Activated CD8-positive, alpha-beta memory T cell treated with anti-CD3 and anti-CD28 coated beads for 36 hours (primary cell): ENCODE results near the gene EXO1. TPM values are rescaled to one million over a fixed set of nuclear protein-coding genes. Genes with fewer than 3 reads are reported as not detected.

Experiments
- CTCF ChIA-PET: fragments of 350-600 bp; sonication (Branson Sonifier 250); formaldehyde crosslinking; loops from one replicate; lab custom pipeline; 2021; ENCODE audit warnings: antibody characterized with exemption; lab: Charles Lee
- POLR2A ChIA-PET: fragments of 350-600 bp; sonication (Branson Sonifier 250); formaldehyde crosslinking; loops from one replicate; lab custom pipeline; 2021; ENCODE audit warnings: antibody characterized with exemption; lab: Charles Lee
- total RNA-seq, 2 experiments: library from RNA; stranded (reverse); gene quantifications; one replicate each; pipeline ENCODE4 v1.2.3, GENCODE V29; 2021

Gene EXO1
- total RNA-seq, 2 experiments from 2014 or later: 81.1 to 82.9 TPM

DNA sequence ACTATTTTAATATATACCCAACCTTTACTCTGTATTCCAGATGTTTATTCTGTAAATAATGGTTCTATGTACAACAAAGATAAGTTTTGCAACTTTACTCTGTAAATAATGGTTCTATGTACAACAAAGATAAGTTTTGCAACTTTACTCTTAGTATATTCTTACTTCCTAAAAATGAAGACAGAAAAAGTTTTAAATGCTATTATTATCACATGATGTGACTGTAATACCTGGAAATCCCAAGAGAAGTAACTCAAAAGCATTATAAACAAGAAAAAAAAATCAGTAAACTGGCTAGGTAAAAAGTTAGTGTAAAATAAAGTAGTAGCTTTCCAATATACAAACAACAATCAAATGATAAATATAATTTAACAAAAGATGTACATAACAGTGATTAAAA is 18.5 kb upstream of the EXO1 start:
- POLR2A ChIA-PET: no interaction called here

DNA sequence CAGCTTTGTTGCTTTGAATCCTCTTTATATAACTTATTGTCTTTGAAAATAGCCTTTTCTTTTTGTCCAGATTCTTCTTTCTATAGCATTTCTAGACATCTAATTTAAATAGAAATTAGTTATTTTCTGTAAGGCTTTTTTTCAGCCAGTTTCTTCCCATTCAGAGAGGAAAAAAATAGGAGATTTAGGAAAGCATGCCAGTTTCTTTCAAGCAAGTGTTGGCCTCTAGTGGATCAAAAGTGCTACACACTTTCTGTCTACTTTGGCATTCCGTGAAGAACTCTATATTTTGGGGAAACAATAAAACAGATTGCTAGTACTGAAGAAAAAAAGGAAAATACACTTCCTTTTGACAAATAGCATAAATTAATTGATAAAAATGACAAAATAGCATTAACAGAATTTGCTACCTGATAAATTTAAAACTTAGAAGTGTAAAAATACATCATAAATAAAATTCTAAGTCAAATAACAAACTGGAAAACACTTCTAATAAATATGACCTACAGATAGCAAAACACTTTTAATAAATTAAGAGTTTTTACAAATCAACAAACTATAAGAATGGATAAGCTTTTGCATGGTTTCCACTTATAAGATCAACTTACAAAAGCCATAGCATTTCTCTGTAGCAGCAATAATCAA is 13.1 kb upstream of the EXO1 start:
- ChIA-PET CTCF (interaction anchor here (0.5 to 0.6 kb wide), 2 partner anchors 10 to 371 kb away, joined by 3 read pairs; no protein-coding TSS in a partner anchor), POLR2A (no interaction called here)

More for the DNA sequence above, 18.5 kb upstream of the EXO1 start:
- CTCF ChIA-PET: no interaction called here

DNA sequence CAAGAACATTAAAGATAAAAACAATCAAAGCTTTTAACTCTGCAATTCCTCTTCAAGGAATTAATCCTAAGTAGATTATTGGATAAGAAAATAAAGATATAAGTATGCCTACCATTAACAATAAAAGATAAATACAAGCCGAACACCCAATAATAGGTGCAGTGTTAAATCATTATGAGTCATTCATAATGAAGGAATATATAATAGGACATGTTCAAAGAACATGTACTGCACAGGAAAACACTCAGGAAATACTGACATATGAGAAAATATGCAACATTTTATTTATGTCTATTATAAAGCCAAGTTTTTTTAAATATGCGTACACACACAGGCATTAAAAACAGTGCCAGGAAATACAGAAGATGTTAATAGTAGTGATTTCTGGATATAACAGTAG is 11.1 kb upstream of the EXO1 start:
- CTCF ChIA-PET: no interaction called here
- POLR2A ChIA-PET: no interaction called here

DNA sequence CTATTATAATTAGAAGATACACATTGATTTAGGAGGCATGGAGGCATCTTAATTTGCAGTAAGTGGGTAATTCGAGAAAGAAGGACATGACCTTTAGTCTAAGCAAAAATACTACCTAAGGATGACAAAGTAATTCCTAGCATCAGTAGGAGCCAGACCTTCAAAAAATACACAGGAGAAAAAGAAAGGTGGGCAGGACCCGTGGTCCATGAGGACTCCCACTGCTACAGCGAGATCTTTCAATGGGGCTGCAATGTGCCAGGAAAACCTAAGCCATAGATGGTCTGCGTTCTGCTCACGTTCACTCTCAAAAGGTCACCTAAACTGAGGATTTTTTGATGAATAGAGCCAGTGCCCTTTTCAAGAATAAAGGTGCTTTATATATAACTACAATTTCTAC is 10.6 kb upstream of the EXO1 start:
- POLR2A ChIA-PET: no interaction called here

DNA sequence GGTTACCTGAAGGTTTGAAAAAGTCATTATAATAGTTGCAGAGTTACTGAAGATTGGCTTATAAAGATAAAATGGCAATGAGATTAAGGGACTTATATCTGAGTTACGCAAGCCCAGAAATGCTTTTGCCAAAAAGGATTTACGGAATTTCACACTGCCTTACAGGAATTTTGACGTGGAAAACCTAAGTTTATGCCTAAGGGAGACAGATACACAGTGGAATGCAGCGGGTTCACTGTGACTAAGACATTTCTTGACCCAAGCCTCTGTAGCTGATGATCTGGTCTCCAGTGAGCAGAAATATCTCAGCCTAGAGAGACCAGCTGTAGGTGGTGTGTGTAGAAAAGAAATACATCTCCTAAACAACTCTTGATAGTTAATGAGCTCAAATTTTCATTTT is 10.1 kb upstream of the EXO1 start:
- ChIA-PET POLR2A (no interaction called here), CTCF (no interaction called here)

More for the DNA sequence above, 10.6 kb upstream of the EXO1 start:
- CTCF ChIA-PET: no interaction called here

DNA sequence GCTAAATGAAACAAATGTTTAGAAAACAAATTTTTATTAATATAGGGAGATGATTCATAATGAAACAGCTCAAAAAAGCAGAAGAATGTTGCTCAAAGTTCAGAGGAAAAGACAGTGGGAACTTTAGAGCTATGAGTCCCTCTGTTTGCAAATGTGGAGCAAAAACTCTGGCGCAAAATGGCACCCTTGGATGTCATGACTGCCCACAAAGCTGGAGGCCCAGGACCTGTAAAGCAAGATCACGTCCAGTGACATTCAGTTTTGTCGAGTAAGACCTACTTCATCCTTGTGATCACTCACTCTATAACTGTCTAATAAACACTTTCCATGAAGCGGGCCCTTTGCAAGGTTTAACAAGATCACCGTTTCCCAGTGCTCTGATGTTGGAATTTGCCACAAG is 9.1 kb upstream of the EXO1 start:
- POLR2A ChIA-PET: no interaction called here
- CTCF ChIA-PET: no interaction called here

DNA sequence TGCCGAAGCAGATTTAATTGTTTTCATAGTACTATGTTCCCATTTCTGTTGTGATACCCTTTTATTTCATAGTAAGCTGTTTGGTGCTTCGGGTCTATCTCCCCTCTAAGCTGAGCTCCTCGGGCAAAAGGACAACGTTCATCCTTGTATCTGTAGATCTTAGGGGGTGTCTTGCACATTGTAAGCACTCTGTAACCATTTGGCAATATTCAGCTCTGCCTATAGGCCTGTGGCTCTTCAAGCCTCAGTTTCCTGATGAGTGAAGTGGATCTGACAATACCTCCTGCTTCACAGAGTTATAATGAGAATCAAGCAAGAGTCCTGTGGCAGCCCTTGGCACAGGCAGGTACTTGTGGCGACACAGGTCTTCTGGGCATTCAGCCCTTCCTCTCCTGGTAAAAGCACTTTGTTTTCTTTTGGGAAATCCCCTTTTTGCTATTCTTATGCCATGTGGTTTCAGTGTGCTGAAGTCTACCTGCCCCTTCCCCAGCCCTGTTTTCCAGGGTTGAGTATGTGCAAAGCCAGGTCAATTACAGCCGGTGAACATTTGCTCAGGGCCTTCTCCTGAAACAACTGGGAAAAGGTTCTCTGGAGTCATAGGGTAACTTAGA is 8.5 kb upstream of the EXO1 start:
- CTCF ChIA-PET: no interaction called here
- POLR2A ChIA-PET: no interaction called here

DNA sequence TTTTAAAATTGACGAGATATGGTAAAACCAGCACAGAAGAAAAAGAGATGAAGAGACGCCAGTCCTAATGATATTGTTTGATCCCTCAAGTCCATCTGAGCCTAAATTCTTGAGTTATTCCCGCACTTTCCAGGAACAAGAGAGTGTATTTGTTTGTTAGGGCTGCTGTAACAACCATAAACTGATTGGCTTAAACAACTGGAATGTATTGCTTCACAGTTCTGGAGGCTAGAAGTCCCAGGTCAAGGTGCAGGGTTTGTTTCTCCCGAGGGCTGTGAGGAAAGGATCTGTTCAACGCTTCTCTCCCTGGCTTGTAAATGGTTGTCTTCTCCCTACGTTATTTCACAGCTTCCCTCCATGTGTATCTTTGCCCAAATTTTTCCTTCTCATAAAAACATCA is 7.8 kb upstream of the EXO1 start:
- ChIA-PET CTCF (no interaction called here), POLR2A (no interaction called here)

DNA sequence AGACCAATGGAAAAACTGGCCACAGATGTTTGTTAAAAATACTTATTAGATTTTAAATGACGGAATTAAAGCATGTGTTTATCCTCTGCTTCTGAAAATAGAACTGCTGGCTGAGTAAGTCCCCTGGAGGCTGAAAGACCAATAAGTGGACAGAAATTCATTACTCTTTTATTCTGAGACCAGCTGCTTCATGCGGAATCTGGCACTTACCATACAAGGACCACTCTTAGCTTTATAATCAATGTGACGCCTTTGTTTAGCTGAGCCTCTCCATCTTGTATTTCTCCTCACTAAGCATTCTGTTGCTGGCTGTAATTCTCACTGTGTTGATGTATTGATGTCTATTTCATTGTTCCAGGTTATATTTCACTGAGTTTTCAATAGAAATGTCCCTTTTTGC is 6.3 kb upstream of the EXO1 start:
- ChIA-PET POLR2A (no interaction called here), CTCF (interaction anchor here (1.0 kb wide), 1 partner anchor 16 kb away, joined by 4 read pairs; no protein-coding TSS in a partner anchor)

DNA sequence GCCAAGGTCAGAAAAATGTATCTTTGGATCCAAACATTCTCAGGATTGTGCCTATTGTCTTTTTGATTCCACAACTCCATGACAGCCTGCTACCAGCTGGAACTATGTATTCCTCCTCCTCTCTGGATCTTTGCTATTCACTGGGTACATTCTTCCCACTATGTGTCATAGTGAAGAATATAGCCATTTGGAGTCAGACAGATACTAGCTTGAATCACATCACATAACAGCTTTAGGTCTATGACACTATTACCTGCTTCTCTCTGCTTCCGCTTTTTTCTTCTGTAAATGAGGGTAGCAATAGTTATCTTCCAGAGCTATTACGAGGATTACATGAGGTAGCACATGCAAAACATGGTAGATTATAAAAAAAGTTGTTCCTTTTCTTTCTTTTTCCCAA is 5.4 kb upstream of the EXO1 start:
- POLR2A ChIA-PET: no interaction called here

DNA sequence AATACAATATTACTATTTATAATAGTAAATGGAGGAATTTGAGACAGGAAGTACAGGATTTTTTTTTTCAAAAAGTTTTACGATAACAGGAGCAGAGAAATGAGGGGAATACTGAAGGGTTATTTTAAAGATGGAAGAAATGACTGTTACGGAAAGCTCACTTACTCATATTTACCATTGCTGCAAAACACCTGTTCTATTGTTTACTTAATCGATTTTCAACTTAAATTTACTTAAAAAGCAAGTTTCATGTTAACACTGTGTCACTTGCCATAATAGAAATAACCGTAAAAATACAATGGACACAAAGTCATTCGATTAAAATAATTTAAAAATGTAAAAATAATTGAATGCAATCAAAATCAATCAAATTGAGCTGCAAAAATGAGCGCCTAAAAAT is 3.4 kb upstream of the EXO1 start:
- ChIA-PET CTCF (interaction anchor here (0.8 kb wide), 1 partner anchor 233 kb away, joined by 3 read pairs; no protein-coding TSS in a partner anchor), POLR2A (no interaction called here)

More for the DNA sequence above, 5.4 kb upstream of the EXO1 start:
- CTCF ChIA-PET: interaction anchor here (1.0 kb wide), 1 partner anchor 17 kb away, joined by 4 read pairs; no protein-coding TSS in a partner anchor

DNA sequence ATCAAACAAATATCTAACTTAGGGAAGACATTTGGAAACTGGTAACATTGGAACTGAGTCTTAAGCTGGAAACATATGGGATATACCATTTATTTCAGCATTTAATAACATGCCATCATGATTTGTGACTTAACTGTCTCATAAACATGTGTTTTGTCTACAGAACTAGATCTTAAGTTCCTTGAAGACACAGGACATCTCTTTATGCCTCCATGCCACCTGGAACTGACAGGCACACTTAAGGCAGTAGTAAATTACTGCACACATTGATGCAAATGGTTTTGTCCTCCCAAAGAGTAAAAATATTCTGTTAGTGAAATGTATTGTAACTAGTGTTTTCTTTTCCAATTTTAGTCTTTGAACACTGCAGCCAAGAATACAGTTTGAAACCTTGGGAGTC is 1.6 kb upstream of the EXO1 start:
- ChIA-PET CTCF (no interaction called here), POLR2A (interaction anchor here (0.6 kb wide), 1 partner anchor 234 kb away, joined by 3 read pairs; no protein-coding TSS in a partner anchor)

DNA sequence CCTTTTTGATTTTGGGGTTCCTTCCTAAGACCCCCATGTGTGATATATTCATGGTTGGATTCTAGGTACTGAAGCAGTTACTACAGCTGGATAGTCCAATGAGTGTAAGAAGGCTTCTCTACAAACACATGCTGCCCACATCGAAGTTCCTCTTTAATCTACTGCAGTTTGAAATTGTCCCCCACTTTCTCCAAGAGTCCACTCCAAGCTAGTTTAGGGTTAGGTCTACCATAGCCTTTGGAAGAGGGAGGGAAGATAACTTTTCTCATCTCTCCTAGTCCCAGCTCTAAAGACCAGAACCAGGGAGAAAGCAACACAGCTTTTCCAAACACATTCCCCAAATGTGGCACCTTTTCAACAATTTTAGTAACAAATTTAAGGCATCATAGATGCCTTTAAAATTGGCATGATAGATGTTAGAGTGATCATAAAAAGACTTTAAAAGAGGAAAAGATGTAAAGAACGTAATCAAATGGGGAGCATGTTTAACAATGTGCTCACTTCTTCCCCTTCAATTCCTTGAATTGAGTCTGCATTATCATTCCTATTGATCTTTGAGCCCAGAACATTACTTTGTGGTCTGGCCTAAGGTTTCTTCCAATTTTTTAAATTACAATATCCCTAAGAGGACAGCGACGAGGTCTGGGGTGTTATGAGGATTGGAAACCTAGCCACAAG is 1.0 kb upstream of the EXO1 start:
- ChIA-PET CTCF (interaction anchor here (1.2 to 1.7 kb wide), 2 partner anchors 38 to 236 kb away, joined by 3 to 5 read pairs; no protein-coding TSS in a partner anchor), POLR2A (interaction anchor here (0.6 to 1.1 kb wide), 2 partner anchors 207 to 235 kb away, joined by 3 to 5 read pairs; partner anchors contain the start of genes CHML and OPN3)

DNA sequence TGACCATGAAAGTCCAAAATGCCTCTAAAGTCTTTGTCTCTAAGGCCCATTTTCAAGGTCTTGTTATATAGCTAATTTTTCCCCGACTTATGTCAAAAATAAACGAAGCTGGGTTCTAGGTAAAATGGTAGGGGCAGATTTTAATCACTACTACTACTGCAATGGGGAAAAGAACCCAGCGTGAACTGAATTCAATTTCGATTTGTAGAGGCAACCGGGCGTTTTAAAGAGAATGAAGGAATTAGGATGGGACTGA is 536 bp upstream of the EXO1 start:
- ChIA-PET POLR2A (interaction anchor here (1.0 to 1.1 kb wide), 2 partner anchors 207 to 209 kb away, joined by 5 to 6 read pairs; partner anchors contain the start of genes CHML and OPN3), CTCF (interaction anchor here (1.0 to 1.7 kb wide), 3 partner anchors 19 to 236 kb away, joined by 3 to 5 read pairs (median 3); no protein-coding TSS in a partner anchor)

DNA sequence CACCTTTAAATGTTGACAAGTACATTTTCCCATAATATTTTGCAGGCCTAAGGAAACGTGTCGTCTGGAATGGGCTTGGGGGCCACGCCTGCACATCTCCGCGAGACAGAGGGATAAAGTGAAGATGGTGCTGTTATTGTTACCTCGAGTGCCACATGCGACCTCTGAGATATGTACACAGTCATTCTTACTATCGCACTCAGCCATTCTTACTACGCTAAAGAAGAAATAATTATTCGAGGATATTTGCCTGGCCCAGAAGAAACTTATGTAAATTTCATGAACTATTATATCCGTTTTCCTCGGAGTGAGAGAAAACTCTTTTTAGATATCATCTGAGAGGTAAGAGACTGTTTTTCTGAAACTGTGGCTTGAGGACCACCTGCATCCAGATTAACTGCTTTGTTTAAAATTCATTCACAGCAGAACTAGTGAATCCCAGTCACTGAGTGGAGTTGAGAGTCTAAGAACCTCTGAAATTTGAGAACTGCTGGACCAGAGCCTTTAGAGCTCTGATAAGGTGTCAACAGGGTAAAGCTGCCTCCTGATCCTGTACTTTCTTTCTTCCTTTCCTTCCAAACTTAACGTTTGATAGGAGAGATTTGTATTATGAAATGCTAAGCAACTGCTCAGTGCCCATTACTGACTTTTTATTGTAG is 811 bp downstream of the EXO1 start:
- ChIA-PET POLR2A (interaction anchor here (0.9 kb wide), 1 partner anchor 208 kb away, joined by 3 read pairs; no protein-coding TSS in a partner anchor), CTCF (interaction anchor here (0.8 to 1.7 kb wide), 2 partner anchors 151 to 238 kb away, joined by 3 to 5 read pairs; no protein-coding TSS in a partner anchor)

DNA sequence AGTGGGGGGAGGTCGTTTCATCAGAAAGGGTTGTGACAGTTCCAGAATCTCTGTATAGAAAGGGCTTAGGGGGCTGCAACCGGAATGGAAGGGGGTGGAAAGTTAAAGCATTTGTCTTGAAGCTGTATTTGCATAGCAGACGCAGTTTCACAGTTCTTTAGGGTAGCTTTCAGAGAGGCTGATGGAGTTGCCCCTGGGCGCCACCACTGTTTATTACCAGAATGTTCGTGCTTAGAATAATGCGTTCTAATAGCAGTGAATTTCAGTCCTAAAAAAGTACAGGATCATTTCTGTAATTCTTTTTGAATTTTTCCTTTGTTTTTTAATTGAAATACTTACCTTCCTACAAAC is 1.3 kb downstream of the EXO1 start:
- CTCF ChIA-PET: interaction anchor here (0.8 kb wide), 1 partner anchor 150 kb away, joined by 3 read pairs; no protein-coding TSS in a partner anchor
- POLR2A ChIA-PET: interaction anchor here (0.9 kb wide), 1 partner anchor 209 kb away, joined by 3 read pairs; no protein-coding TSS in a partner anchor

DNA sequence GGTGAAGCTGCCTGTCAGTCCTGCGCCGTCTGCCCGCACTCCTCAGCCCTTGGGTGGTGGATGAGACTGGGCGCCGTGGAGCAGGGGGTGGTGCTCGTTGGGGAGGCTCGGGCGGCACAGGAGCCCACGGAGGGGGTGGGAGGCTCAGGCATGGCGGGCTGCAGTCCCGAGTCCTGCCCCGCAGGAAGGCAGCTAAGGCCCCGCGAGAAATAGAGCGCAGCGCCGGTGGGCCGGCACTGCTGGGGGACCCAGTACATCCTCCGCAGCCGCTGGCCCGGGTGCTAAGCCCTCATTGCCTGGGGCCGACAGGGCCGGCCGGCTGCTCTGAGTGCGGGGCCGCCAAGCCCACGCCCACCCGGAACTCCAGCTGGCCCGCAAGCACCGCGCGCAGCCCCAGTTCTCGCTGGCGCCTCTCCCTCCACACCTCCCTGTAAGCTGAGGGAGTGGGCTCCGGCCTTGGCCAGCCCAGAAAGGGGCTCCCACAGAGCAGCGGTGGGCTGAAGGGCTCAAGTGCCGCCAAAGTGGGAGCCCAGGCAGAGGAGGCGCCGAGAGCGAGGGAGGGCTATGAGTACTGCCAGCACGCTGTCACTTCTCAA is 7.6 kb downstream of the EXO1 start:
- CTCF ChIA-PET: interaction anchor here (1.3 kb wide), 1 partner anchor 245 kb away, joined by 4 read pairs; no protein-coding TSS in a partner anchor
- POLR2A ChIA-PET: interaction anchor here (1.0 kb wide), 1 partner anchor 114 kb away, joined by 3 read pairs; no protein-coding TSS in a partner anchor

DNA sequence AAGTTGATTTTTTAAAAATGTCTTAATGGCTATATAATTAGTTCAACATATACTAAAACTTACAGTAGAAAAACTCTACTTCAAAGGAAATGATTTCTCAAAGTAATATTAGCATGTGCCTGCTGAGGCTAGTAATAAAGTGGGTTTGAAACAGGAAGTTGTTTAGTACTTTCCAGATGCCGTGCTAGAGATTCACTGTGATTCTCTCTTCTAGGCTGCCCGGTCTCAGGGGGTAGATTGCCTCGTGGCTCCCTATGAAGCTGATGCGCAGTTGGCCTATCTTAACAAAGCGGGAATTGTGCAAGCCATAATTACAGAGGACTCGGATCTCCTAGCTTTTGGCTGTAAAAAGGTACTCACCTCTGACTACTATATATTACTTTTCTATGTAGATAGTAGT is 9.1 kb downstream of the EXO1 start:
- POLR2A ChIA-PET: no interaction called here
- CTCF ChIA-PET: no interaction called here

DNA sequence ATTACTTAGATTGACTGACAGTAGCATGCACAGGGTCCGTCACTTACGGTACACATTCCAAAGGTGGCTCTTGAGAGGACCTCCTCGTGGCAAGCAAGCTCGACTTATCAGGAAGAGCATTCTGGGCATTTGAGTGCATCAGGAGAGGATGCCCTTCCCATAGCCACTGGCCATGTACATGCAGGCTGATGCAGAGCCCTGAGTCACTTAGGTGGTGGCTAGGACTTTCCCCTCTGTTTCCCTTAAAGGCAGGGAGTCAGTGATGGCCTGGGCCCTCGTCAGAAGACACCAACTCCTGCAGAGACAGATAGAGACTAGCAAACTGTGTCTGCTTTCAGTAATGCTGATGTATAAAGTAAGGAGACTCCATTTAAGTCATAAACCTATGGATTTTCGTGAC is 12.9 kb downstream of the EXO1 start:
- CTCF ChIA-PET: no interaction called here
- POLR2A ChIA-PET: interaction anchor here (0.6 kb wide), 1 partner anchor 9 kb away, joined by 3 read pairs; no protein-coding TSS in a partner anchor
